IMR-90 (cell line): ENCODE measurements around the gene NT5C3B. TPM values are rescaled to one million over a fixed set of nuclear protein-coding genes. Genes with fewer than 3 reads are reported as not detected.
A peak's percentile ranks its signal among the peaks of the same experiment; 100 is the strongest.

ENCODE experiments used
- ATAC-seq: fragments of 200-7000 bp; cut with Tn5 transposase; 2 replicates; pipeline ENCODE4 v1.9.1; 2020; ENCODE audit warnings: low read depth, mild to moderate bottlenecking, moderate library complexity
- BruUV-seq: library from RNA; stranded (reverse); fragments of 400-500 nt; replicated peaks from 2 replicates; lab custom pipeline; 2021; lab: Mats Ljungman, UMichigan
- CTCF ChIA-PET: fragments of 300-600 bp; formaldehyde crosslinking; extraction: SDS; loops from one replicate; lab custom pipeline; 2021; ENCODE audit warnings: antibody characterized with exemption; lab: Yijun Ruan, JAX
- POLR2A ChIA-PET: fragments of 300-600 bp; sonication (Branson Sonifier 250); formaldehyde crosslinking; loops from one replicate; lab custom pipeline; 2022; ENCODE audit warnings: antibody characterized with exemption; ENCODE audit not compliant: unreplicated experiment; lab: Charles Lee
- DNase-seq: peaks from one replicate; pipeline ENCODE4 v3.0.0; 2013
- H2AFZ ChIP-seq: replicated peaks from 2 replicates; pipeline ENCODE3; 2013; ENCODE audit warnings: low read length, mild to moderate bottlenecking; ENCODE audit not compliant: poor library complexity
- H2AK5ac ChIP-seq: 2 replicates; pipeline ENCODE4 v1.6.1; 2013; ENCODE audit warnings: low read depth, low read length, inconsistent platforms
- H2AK9ac ChIP-seq: replicated peaks from 2 replicates; pipeline ENCODE3; 2013; ENCODE audit warnings: mild to moderate bottlenecking, low read depth, low read length, moderate library complexity; ENCODE audit not compliant: poor library complexity
- H2BK120ac ChIP-seq: 2 replicates; pipeline ENCODE4 v1.6.1; 2013; ENCODE audit warnings: low read depth, low read length, inconsistent platforms
- H2BK15ac ChIP-seq: 3 replicates; pipeline ENCODE4 v1.6.1; 2013; ENCODE audit warnings: low read depth, low read length, inconsistent platforms
- H2BK20ac ChIP-seq: 2 replicates; pipeline ENCODE4 v1.6.1; 2013; ENCODE audit warnings: low read depth, mild to moderate bottlenecking, inconsistent platforms, low read length, moderate library complexity
- H2BK5ac ChIP-seq: 2 replicates; pipeline ENCODE4 v1.6.1; 2013; ENCODE audit warnings: mild to moderate bottlenecking, low read depth, low read length, inconsistent platforms; ENCODE audit not compliant: poor library complexity, severe bottlenecking
- H3K14ac ChIP-seq: replicated peaks from 2 replicates; pipeline ENCODE4 v1.6.1; 2013; ENCODE audit warnings: low read depth, low read length, inconsistent platforms
- H3K18ac ChIP-seq: 2 replicates; pipeline ENCODE4 v1.6.1; 2013; ENCODE audit warnings: low read depth, low read length, control low read depth
- H3K23ac ChIP-seq: 2 replicates; pipeline ENCODE4 v1.6.1; 2013; ENCODE audit warnings: low read depth, low read length, inconsistent platforms
- H3K27ac ChIP-seq: 2 replicates; pipeline ENCODE4 v1.5.1; 2013; ENCODE audit warnings: mild to moderate bottlenecking, control low read depth, low read length; ENCODE audit not compliant: insufficient read depth
- H3K27me3 ChIP-seq: 2 replicates; pipeline ENCODE4 v1.6.1; 2013; ENCODE audit warnings: low read length; ENCODE audit not compliant: control insufficient read depth, insufficient read depth
- H3K36me3 ChIP-seq: 2 replicates; pipeline ENCODE4 v1.6.1; 2013; ENCODE audit warnings: low read length, mixed read lengths; ENCODE audit not compliant: control insufficient read depth, insufficient read depth
- H3K4ac ChIP-seq: 2 replicates; pipeline ENCODE4 v1.6.1; 2013; ENCODE audit warnings: low read depth, low read length, inconsistent platforms
- H3K4me1 ChIP-seq: 2 replicates; pipeline ENCODE4 v1.6.1; 2013; ENCODE audit warnings: low read length, mixed read lengths; ENCODE audit not compliant: control insufficient read depth, insufficient read depth
- H3K4me2 ChIP-seq: 2 replicates; pipeline ENCODE4 v1.6.1; 2013; ENCODE audit warnings: low read depth, mild to moderate bottlenecking, control low read depth, low read length, moderate library complexity
- H3K4me3 ChIP-seq: 2 replicates; pipeline ENCODE4 v1.5.1; 2013; ENCODE audit warnings: low read depth, mild to moderate bottlenecking, control low read depth, low read length, moderate library complexity; ENCODE audit not compliant: insufficient read depth
- H3K56ac ChIP-seq: 2 replicates; pipeline ENCODE4 v1.6.1; 2013; ENCODE audit warnings: low read length, inconsistent platforms; ENCODE audit not compliant: insufficient read depth; ENCODE audit errors: extremely low read depth
- H3K79me1 ChIP-seq, 2 experiments: 2 replicates each; pipeline ENCODE4 v1.6.1; 2013; ENCODE audit warnings: low read length in 2 of 2, inconsistent platforms in 1 of 2, low read depth in 1 of 2
- H3K9ac ChIP-seq: 2 replicates; pipeline ENCODE4 v1.6.1; 2013; ENCODE audit warnings: low read depth, low read length, control low read depth
- H3K9me1 ChIP-seq: 2 replicates; pipeline ENCODE4 v1.6.1; 2013; ENCODE audit warnings: low read length, inconsistent platforms; ENCODE audit not compliant: insufficient read depth
- H3K9me3 ChIP-seq: 2 replicates; pipeline ENCODE4 v1.6.1; 2013; ENCODE audit warnings: low read length; ENCODE audit not compliant: control insufficient read depth, insufficient read depth
- H4K20me1 ChIP-seq: 2 replicates; pipeline ENCODE4 v1.6.1; 2013; ENCODE audit warnings: low read length, inconsistent platforms; ENCODE audit not compliant: insufficient read depth
- H4K5ac ChIP-seq: 2 replicates; pipeline ENCODE4 v1.6.1; 2013; ENCODE audit warnings: mild to moderate bottlenecking, low read depth, low read length, control low read depth
- H4K8ac ChIP-seq, 2 experiments: 2 replicates each; pipeline ENCODE4 v1.6.1; 2013; ENCODE audit warnings: low read depth in 2 of 2, low read length in 2 of 2, control low read depth in 1 of 2, inconsistent platforms in 1 of 2
- H4K91ac ChIP-seq: 2 replicates; pipeline ENCODE4 v1.6.1; 2013; ENCODE audit warnings: low read depth, low read length, inconsistent platforms; ENCODE audit not compliant: insufficient read depth
- BHLHE40 ChIP-seq: fragments of 150-350 bp; IDR thresholded peaks from 2 replicates; pipeline ENCODE4 v1.6.1; 2016; ENCODE audit warnings: mild to moderate bottlenecking, low read depth, low read length
- CEBPB ChIP-seq: IDR thresholded peaks from 2 replicates; pipeline ENCODE4 v1.6.1; 2012; ENCODE audit warnings: low read depth, low read length, improper control_type of control experiment
- CHD1 ChIP-seq: IDR thresholded peaks from 2 replicates; pipeline ENCODE4 v1.6.1; 2012; ENCODE audit warnings: low read depth, low read length, improper control_type of control experiment
- CTCF ChIP-seq: conservative IDR thresholded peaks from 2 replicates; pipeline ENCODE4 v1.5.1; 2012; ENCODE audit warnings: mild to moderate bottlenecking, low read depth, low read length, improper control_type of control experiment
- ELK1 ChIP-seq: fragments of 150-350 bp; IDR thresholded peaks from 2 replicates; pipeline ENCODE4 v1.6.1; 2016; ENCODE audit warnings: low read depth, mild to moderate bottlenecking, low read length, moderate library complexity, borderline replicate concordance
- FOS ChIP-seq: fragments of 150-350 bp; IDR thresholded peaks from 2 replicates; pipeline ENCODE4 v1.6.1; 2016; ENCODE audit warnings: low read depth, low read length
- MXI1 ChIP-seq: IDR thresholded peaks from 2 replicates; pipeline ENCODE4 v1.6.1; 2012; ENCODE audit warnings: low read depth, mild to moderate bottlenecking, low read length, moderate library complexity, borderline replicate concordance
- NFE2L2 ChIP-seq: fragments of 150-350 bp; IDR thresholded peaks from 2 replicates; pipeline ENCODE4 v1.6.1; 2016; ENCODE audit warnings: low read depth, mild to moderate bottlenecking, low read length
- POLR2A ChIP-seq: IDR thresholded peaks from 2 replicates; pipeline ENCODE4 v1.6.1; 2012; ENCODE audit warnings: mild to moderate bottlenecking, low read depth, low read length
- RAD21 ChIP-seq: IDR thresholded peaks from 2 replicates; pipeline ENCODE4 v1.6.1; 2012; ENCODE audit warnings: low read length, improper control_type of control experiment
- RCOR1 ChIP-seq: IDR thresholded peaks from 2 replicates; pipeline ENCODE4 v1.6.1; 2012; ENCODE audit warnings: mild to moderate bottlenecking, low read length, improper control_type of control experiment; ENCODE audit not compliant: insufficient replicate concordance
- RFX5 ChIP-seq: IDR thresholded peaks from 2 replicates; pipeline ENCODE4 v1.8.0; 2012; ENCODE audit warnings: low read depth, mild to moderate bottlenecking, low read length, moderate library complexity
- SMC3 ChIP-seq: fragments of 150-350 bp; IDR thresholded peaks from 2 replicates; pipeline ENCODE4 v1.6.1; 2016; ENCODE audit warnings: low read depth, mild to moderate bottlenecking, antibody characterized with exemption, low read length, moderate library complexity
- USF2 ChIP-seq: fragments of 150-350 bp; IDR thresholded peaks from 2 replicates; pipeline ENCODE4 v1.6.1; 2017; ENCODE audit warnings: mild to moderate bottlenecking, antibody characterized with exemption, low read length, low read depth
- WGBS, 2 experiments: methylation state at CpG; one replicate each; pipeline versions ENCODE4 v1.1.5 to v1.1.7; 2013; ENCODE audit warnings: missing lambda C conversion rate in 2 of 2; ENCODE audit not compliant: insufficient read length in 1 of 2; ENCODE audit errors: extremely low coverage in 2 of 2; 5-methylcytosine and 5-hydroxymethylcytosine counted together
- dilution Hi-C: fragments of 300-500 bp; cut with HindIII; formaldehyde crosslinking; loops from one replicate; pipeline ENCODE4 v1.14.3; 2018; ENCODE audit warnings: low sequenced_read_pairs; ENCODE audit not compliant: unreplicated experiment
- in situ Hi-C: fragments of 300-500 bp; cut with MboI; formaldehyde crosslinking; loops from 3 replicates; pipeline ENCODE4 v1.14.3; 2019; ENCODE audit warnings: low sequenced_read_pairs, inconsistent platforms, mixed read lengths
- intact Hi-C: fragments of 100-400 bp; cut with micrococcal nuclease; formaldehyde crosslinking; loops from 2 replicates; pipeline ENCODE4 v1.10.0; 2022
- polyA plus RNA-seq, 3 experiments: library from polyadenylated mRNA; depleted of rRNA; stranded (reverse); fragments of >200 nt; gene quantifications; 2 replicates each; pipeline ENCODE4 v1.2.3, GENCODE V29; 2012; ENCODE audit warnings: low replicate concordance in 1 of 3
- total RNA-seq: library from RNA; depleted of rRNA; stranded (reverse); fragments of >200 nt; gene quantifications from 2 replicates; pipeline ENCODE4 v1.2.3, GENCODE V29; 2012

Gene NT5C3B
- total and polyA plus RNA-seq, 2 of the 4 experiments (the other 2 are of a cell fraction), result 59.9 to 92.7 TPM

- H4K91ac ChIP-seq, result no peak overlapping the region
- dilution Hi-C loops, result no loop called here
- H3K9me1 ChIP-seq, result peaks cover 9% of the 10 kb centered on the region
- H3K4me2 ChIP-seq, result no peak overlapping the region
- H2BK20ac ChIP-seq, result no peak overlapping the region
- no peak overlapping the region for H3K56ac ChIP-seq
- H3K36me3 ChIP-seq, result peaks cover 49% of the 10 kb centered on the region
- ATAC-seq, result no peak; the same call in 1 of the 2 replicates
- no peak overlapping the region for H3K14ac ChIP-seq
- 86% methylated on average over 5 of the region's 12 CpGs; no CpG with 5 or more reads in 1 of the 2 experiments for WGBS, 2 experiments
- H4K8ac ChIP-seq, result no peak overlapping the region
- peak overlapping the region; percentile 60 for H2AK9ac ChIP-seq
- peaks cover 7 to 49% of the 10 kb centered on the region in 2 experiments for H3K79me1 ChIP-seq
- no peak overlapping the region for H3K18ac ChIP-seq
- H3K4me3 ChIP-seq, result no peak overlapping the region
- peak overlapping the region; percentile 70 for H2AFZ ChIP-seq
- no peak overlapping the region for H3K4ac ChIP-seq
- H4K5ac ChIP-seq, result peak overlapping the region; percentile 26; the same call in 1 of the 2 replicates
- H3K27ac ChIP-seq, result no peak overlapping the region
- POLR2A ChIA-PET, result no interaction called here
- H3K27me3 ChIP-seq, result no peaks in the 10 kb centered on the region
- BruUV-seq, result TSS peak; percentile 94
- H3K4me1 ChIP-seq, result no peaks in the 10 kb centered on the region
- no peak overlapping the region for H2BK15ac ChIP-seq
- H2BK5ac ChIP-seq, result no peak overlapping the region
- in situ Hi-C loops, result no loop called here
- H2BK120ac ChIP-seq, result no peak overlapping the region
- no peak for DNase-seq
- CTCF ChIA-PET, result no interaction called here
- H3K9ac ChIP-seq, result no peak overlapping the region
- intact Hi-C loops, result no loop called here
- H3K9me3 ChIP-seq, result no peaks in the 10 kb centered on the region
- no peak overlapping the region for H3K23ac ChIP-seq
- peaks cover 41% of the 10 kb centered on the region for H4K20me1 ChIP-seq
- peak overlapping the region; percentile 28; the same call in 1 of the 2 replicates for H2AK5ac ChIP-seq
- TF ChIP-seq RCOR1 (no peak), SMC3 (no peak), CEBPB (no peak), USF2 (no peak), CTCF (no peak), CHD1 (no peak), ELK1 (no peak), RAD21 (no peak), MXI1 (no peak), POLR2A (no peak; the same call in 1 of the 2 replicates), NFE2L2 (no peak), BHLHE40 (no peak), RFX5 (no peak), FOS (no peak)
These were observed 13.6 kb downstream of the NT5C3B start for GRCh38 chr17:41822216-41823140.
